ENCODE data around the gene ADORA2A.

The ADORA2A gene

DNA sequence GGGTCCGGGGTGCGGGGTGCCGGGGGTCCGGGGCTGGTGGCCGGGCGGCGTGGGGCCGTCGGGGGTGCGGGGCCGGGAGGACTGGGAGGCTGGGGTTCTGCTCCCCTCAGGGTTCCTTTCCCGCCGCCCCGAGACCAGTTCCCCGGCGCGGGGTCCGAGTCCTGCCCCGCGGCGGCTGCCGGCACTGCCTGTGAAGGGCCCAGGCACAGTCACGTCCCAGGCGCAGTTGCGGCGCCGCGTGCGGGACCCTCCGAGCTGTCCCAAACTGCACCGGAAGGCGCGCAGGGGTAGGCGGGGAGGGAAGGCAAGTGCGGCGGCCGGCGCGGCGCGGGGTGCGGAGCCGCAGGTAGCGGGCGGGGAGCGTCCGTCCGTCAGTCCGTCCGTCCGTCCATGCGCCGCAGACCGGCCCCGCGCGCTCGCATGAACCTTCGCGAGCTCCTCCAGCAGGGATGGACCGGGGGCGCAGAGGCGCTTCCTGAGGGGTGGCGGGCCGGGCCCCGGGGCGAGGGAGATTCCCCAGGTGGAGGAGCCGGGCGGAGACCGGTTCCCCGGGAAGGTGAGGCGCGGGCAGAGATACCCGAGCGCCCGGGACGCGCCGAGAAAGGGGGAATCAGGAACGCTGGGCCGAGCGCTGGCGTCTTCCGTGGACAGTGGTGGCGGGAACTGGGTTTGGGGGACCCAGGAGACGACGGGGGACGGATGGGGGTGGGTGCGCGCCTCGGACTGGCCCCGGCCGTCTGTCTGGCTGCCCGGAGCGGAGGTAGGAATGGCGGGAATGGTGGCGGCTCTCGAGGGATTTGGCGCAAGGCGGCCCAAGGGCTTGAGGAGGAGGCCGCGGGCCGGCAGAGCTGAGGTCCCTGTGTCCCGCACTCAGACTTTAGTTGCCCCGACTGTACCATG lies 3.1 kb upstream of the ADORA2A start:
- peak overlapping the region; percentile 54 to 68 for H3K4me3 ChIP-seq
- peaks cover 0 to 2% of the 10 kb centered on the region in 2 donors for H3K27me3 ChIP-seq
- intact Hi-C loops (cut with DNase I; ENCODE audit: low total_unique reads), result loop anchor here (5.0 to 10.0 kb wide), 2 partner anchors 73 to 99 kb away; partner anchors contain the start of gene UPB1
- DNase-seq, result no peak
- H3K36me3 ChIP-seq, result no peaks in the 10 kb centered on the region
- H3K27ac ChIP-seq, result peak overlapping the region in 1 of 2 donors; percentile 43
- TF ChIP-seq, protein P1, sequence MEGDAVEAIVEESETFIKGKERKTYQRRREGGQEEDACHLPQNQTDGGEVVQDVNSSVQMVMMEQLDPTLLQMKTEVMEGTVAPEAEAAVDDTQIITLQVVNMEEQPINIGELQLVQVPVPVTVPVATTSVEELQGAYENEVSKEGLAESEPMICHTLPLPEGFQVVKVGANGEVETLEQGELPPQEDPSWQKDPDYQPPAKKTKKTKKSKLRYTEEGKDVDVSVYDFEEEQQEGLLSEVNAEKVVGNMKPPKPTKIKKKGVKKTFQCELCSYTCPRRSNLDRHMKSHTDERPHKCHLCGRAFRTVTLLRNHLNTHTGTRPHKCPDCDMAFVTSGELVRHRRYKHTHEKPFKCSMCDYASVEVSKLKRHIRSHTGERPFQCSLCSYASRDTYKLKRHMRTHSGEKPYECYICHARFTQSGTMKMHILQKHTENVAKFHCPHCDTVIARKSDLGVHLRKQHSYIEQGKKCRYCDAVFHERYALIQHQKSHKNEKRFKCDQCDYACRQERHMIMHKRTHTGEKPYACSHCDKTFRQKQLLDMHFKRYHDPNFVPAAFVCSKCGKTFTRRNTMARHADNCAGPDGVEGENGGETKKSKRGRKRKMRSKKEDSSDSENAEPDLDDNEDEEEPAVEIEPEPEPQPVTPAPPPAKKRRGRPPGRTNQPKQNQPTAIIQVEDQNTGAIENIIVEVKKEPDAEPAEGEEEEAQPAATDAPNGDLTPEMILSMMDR (IDR thresholded peaks at IDR 0.05), result no peak
- no peaks in the 10 kb centered on the region for H3K9me3 ChIP-seq
- peaks cover 0 to 39% (median 24%) of the 10 kb centered on the region in 4 donors for H3K4me1 ChIP-seq

DNA sequence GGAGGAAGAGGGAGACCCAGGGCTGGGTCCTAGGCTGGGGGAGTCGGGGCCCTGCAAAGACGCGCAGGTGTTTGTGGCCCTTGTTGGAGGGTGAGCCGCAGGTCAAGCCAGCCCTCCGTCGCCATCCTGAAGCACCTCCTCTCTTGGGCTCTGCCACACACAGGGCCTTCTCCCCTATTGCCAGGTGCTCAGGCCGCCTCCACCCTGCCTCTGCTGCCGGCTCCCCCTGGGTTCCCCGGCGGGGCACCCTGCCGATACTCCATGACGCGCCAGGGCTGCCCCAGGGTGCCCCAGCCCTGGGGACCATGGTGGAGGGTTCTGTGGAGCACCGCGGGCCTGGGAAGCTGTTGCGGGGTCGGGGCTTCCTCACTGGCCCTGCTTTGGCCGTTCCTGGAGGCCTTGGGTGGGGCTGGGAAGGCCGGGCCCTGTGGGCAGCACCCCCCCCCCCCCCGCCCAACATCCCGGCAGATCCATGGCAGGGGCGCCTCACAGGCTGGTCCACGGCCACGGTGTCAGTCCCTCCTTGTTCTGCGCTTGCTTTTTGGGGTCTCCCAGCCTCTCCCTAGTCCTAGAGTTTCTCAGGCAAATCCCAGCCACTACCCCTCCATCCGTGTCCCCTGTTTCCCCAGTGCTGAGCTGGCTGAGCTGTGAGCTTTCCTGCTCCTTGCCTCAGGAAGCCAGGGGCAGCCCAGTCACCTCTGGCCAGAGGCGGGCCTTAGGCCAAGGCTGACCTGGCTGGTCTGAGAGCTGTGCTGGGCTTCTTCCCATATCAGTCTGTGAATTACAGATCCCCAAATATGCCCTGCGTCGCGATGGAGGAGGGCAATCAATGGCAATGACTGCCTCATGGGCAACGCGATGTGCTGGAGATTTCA lies 2.3 kb upstream of the ADORA2A start:
- Histone ChIP-seq H3K27me3 (peaks cover 0 to 2% of the 10 kb centered on the region in 2 donors), H3K4me3 (peak overlapping the region; percentile 54 to 68), H3K4me1 (peaks cover 0 to 38% (median 28%) of the 10 kb centered on the region in 4 donors), H3K9me3 (no peaks in the 10 kb centered on the region), H3K27ac (peak overlapping the region; percentile 6 to 43), H3K36me3 (no peaks in the 10 kb centered on the region)
- DNase-seq, result no peak
- intact Hi-C loops (cut with DNase I; ENCODE audit: low total_unique reads), result loop anchor here (5.0 to 10.0 kb wide), 2 partner anchors 72 to 100 kb away; partner anchors contain the start of gene UPB1
- TF ChIP-seq, protein P1 (IDR thresholded peaks at IDR 0.05), result no peak

DNA sequence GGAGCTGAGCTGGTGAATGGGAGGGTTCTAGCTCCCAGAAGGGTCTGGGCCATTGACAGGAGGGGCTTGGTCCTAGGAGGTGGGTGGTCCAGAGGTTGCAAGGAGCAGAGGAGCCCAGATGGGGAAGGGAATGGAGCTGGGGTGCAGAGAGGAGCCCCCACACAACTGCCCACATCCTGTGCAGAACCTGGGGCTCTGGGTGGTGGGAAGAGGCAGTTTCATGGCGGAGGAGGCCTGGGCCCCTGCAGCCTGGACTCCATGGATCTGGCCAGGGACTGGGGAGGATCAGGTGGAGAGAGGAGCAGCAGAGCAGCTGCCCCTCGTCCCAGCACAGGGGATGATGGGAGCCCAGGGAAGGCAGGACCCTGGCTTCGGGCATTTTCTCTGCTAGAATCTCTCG lies 963 bp upstream of the ADORA2A start:
- TF ChIP-seq, protein P1 (IDR thresholded peaks at IDR 0.05), result no peak
- Histone ChIP-seq H3K9me3 (no peaks in the 10 kb centered on the region), H3K4me1 (peaks cover 0 to 39% (median 25%) of the 10 kb centered on the region in 4 donors), H3K36me3 (no peaks in the 10 kb centered on the region), H3K27me3 (peaks cover 0 to 2% of the 10 kb centered on the region in 2 donors), H3K27ac (no peak overlapping the region), H3K4me3 (no peak overlapping the region)
- no peak for DNase-seq
- intact Hi-C loops (cut with DNase I; ENCODE audit: low total_unique reads), result loop anchor here (10.0 kb wide), 1 partner anchor 102 kb away; no protein-coding TSS in a partner anchor

DNA sequence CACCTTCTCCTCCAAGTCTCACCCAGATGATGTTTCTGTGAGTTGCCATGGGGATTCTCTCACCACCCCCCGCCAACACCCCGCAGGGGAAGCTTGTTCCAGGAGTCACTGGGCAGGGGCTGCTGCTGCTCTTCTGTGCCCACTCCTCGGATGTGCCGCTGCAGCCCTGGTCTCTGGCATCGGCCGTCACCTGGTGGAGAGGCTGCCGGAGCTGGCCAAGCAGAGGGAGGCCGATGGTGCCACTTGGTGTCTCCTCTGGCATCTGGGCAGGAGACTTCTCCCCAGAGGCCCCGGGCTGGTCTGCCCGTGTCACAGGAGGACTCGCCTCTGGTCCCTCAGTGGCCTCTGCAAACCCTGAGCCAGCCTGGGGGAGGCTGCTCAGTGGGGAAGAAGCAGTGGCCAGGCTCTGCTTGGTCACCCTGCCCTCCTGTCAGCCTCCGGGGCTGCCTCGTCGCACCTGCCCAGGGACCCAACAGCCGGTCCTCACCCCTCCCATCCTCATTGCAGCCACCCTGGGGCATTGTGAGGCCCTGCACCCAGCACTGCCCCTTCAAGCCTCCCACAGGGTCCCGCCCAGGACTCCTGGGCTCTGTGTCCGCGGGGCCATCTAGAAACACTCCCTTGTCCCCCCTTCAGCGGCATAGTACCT lies 424 bp upstream of the ADORA2A start:
- H3K36me3 ChIP-seq, result no peaks in the 10 kb centered on the region
- no peaks in the 10 kb centered on the region for H3K9me3 ChIP-seq
- no peak for DNase-seq
- H3K27me3 ChIP-seq, result peaks cover 0 to 2% of the 10 kb centered on the region in 2 donors
- H3K4me1 ChIP-seq, result peaks cover 0 to 41% (median 26%) of the 10 kb centered on the region in 4 donors
- intact Hi-C loops (cut with DNase I; ENCODE audit: low total_unique reads), result loop anchor here (10.0 kb wide), 1 partner anchor 102 kb away; no protein-coding TSS in a partner anchor
- H3K4me3 ChIP-seq, result no peak overlapping the region
- H3K27ac ChIP-seq, result no peak overlapping the region
- TF ChIP-seq, protein P1 (IDR thresholded peaks at IDR 0.05), result no peak

Measured in tibial artery (tissue), 4 donors.